Measurements from ENCODE around the gene SGCE. TPM values are rescaled to one million over a fixed set of nuclear protein-coding genes. Genes with fewer than 3 reads are reported as not detected.

Gene SGCE
- total RNA-seq, 1 donor from 2014 or later = 84.0 TPM

DNA sequence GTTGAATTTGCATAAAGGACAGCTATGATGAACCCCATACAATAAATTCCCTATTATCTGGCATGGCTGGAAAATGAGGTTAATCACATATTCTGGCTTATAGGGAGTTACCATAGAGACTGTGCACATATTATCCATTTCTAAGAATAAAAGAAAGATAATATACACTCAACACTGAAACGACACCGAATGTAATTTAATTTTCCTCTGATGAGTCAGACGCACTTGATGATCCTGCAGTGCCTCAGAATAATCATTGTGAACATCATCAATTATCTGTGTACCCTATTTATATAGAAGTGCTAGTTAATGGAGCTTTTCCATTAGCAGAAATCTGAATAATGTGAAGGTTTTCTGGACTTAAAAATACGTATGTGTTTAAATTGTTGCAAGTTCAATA lies 60.2 kb downstream of the SGCE start:
- no peak overlapping the region for H3K4me3 ChIP-seq
- H3K4me1 ChIP-seq = no peaks in the 10 kb centered on the region
- TF ChIP-seq POLR2AphosphoS5 (IDR thresholded peaks at IDR 0.05; ENCODE audit: insufficient read depth in 1 of 2, low read depth in 1 of 2) = no peak
- TF ChIP-seq POLR2A (IDR thresholded peaks at IDR 0.05) = no peak
- TF ChIP-seq, protein P1, sequence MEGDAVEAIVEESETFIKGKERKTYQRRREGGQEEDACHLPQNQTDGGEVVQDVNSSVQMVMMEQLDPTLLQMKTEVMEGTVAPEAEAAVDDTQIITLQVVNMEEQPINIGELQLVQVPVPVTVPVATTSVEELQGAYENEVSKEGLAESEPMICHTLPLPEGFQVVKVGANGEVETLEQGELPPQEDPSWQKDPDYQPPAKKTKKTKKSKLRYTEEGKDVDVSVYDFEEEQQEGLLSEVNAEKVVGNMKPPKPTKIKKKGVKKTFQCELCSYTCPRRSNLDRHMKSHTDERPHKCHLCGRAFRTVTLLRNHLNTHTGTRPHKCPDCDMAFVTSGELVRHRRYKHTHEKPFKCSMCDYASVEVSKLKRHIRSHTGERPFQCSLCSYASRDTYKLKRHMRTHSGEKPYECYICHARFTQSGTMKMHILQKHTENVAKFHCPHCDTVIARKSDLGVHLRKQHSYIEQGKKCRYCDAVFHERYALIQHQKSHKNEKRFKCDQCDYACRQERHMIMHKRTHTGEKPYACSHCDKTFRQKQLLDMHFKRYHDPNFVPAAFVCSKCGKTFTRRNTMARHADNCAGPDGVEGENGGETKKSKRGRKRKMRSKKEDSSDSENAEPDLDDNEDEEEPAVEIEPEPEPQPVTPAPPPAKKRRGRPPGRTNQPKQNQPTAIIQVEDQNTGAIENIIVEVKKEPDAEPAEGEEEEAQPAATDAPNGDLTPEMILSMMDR (IDR thresholded peaks at IDR 0.05) = no peak
- H3K27ac ChIP-seq = no peak overlapping the region
- no peak for DNase-seq (ENCODE audit: extremely low spot score in 2 of 2)
- H3K36me3 ChIP-seq = peaks cover 0 to 3% of the 10 kb centered on the region in 2 donors
- intact Hi-C loops (cut with DNase I) = no loop called here
- no peaks in the 10 kb centered on the region for H3K27me3 ChIP-seq
- no peaks in the 10 kb centered on the region for H3K9me3 ChIP-seq

DNA sequence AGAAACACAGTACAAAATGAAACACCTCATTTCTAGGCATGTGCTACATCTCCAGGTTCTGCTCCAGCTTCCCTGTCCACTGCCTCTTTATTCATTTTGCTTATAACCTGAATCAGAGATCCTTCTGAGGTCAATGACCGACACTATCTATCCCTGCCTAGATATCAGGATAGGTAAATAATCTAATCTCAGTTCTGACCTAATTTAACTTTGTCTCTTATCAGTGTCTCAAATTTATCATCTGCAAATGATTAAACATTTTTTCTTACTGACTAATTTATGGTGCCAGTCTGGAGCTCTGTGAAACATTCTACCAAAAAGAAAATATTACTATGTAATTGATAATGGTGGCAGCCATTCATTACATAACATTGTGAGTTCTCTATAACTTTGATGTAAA lies 61.1 kb downstream of the SGCE start:
- Histone ChIP-seq H3K36me3 (peaks cover 0 to 3% of the 10 kb centered on the region in 2 donors), H3K27ac (no peak overlapping the region), H3K27me3 (no peaks in the 10 kb centered on the region), H3K9me3 (no peaks in the 10 kb centered on the region), H3K4me3 (no peak overlapping the region), H3K4me1 (no peaks in the 10 kb centered on the region)
- intact Hi-C loops (cut with DNase I) = no loop called here
- no peak for DNase-seq (ENCODE audit: extremely low spot score in 2 of 2)
- TF ChIP-seq POLR2AphosphoS5 (IDR thresholded peaks at IDR 0.05; ENCODE audit: insufficient read depth in 1 of 2, low read depth in 1 of 2) (no peak), POLR2A (IDR thresholded peaks at IDR 0.05) (no peak)
- TF ChIP-seq, protein P1 (IDR thresholded peaks at IDR 0.05) = no peak

DNA sequence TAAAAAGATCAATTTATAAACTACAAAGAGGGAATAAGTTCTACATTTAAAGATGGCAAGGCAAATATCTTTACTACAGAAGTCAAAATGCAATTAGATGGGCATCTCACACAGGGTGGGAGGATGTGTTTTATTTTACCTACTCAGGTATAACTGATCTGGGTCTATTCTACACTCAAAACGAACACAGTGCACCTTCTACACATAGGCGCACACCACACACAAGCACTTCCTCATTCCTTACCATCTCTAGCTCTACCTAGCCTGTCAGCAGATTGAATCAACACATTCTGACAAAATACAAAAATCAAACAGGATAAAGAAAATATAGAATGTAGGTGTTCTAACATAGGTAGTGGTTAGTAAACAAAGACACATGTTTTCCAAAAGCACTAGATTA lies 64.8 kb downstream of the SGCE start:
- no peaks in the 10 kb centered on the region for H3K27me3 ChIP-seq
- no peak for DNase-seq (ENCODE audit: extremely low spot score in 2 of 2)
- intact Hi-C loops (cut with DNase I) = no loop called here
- H3K4me1 ChIP-seq = no peaks in the 10 kb centered on the region
- no peaks in the 10 kb centered on the region for H3K36me3 ChIP-seq
- no peaks in the 10 kb centered on the region for H3K9me3 ChIP-seq
- H3K4me3 ChIP-seq = no peak overlapping the region
- no peak for TF ChIP-seq POLR2AphosphoS5 (IDR thresholded peaks at IDR 0.05; ENCODE audit: insufficient read depth in 1 of 2, low read depth in 1 of 2)
- TF ChIP-seq, protein P1 (IDR thresholded peaks at IDR 0.05) = no peak
- no peak for TF ChIP-seq POLR2A (IDR thresholded peaks at IDR 0.05)
- no peak overlapping the region for H3K27ac ChIP-seq

DNA sequence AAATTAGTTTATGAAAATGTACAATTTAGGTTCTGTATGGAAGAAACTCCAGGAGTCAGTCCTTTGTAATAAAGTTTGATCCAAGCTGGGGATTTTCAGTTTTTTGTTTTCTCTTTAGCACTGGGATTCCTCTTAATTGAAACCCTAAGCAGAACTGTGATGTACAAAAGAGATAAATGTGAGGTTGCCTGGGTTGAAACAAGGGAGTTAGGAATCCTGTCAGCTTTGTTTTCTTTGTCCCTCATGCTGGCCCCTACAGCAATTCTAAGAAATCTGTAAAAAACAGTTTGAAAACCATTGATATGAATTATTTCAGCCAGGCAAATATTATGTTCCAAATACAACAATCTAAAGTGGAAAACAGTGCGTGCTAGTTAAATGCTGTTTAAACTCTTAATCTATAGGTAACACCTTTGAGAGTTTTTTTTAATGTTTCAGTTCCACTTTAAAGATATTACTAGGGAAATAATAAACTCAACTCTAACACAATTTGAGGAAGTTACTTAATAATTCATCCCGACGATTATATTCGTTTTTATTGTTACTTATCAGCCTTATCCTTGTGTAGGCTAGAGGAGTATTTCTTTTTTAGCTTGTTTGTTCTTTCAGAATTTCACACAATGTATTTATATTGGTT lies 65.3 kb downstream of the SGCE start:
- Histone ChIP-seq H3K27ac (no peak overlapping the region), H3K27me3 (no peaks in the 10 kb centered on the region), H3K4me1 (no peaks in the 10 kb centered on the region), H3K4me3 (no peak overlapping the region), H3K36me3 (no peaks in the 10 kb centered on the region), H3K9me3 (no peaks in the 10 kb centered on the region)
- TF ChIP-seq POLR2A (IDR thresholded peaks at IDR 0.05) (no peak), POLR2AphosphoS5 (IDR thresholded peaks at IDR 0.05; ENCODE audit: insufficient read depth in 1 of 2, low read depth in 1 of 2) (no peak)
- TF ChIP-seq, protein P1 (IDR thresholded peaks at IDR 0.05) = no peak
- no peak for DNase-seq (ENCODE audit: extremely low spot score in 2 of 2)
- intact Hi-C loops (cut with DNase I) = no loop called here

DNA sequence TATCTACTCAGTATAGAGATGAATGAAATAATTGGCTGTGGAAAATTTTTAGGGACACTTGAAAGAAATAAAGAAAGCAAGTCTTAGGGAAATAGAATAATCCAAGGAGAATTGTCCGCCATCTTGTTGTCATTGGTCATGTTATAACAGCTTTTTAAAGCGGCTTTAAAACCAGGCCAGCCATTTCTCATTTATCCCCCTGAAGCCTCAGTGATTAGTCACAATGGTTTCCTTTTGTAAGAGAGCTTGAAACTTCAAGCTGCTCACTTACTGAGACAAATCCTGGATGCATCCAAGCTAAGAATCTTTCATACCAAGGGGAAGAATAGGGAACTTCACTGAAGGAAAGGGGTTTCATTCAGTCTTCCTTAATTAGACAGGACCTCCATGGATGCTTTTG lies 67.9 kb downstream of the SGCE start:
- no peaks in the 10 kb centered on the region for H3K36me3 ChIP-seq
- no peaks in the 10 kb centered on the region for H3K4me1 ChIP-seq
- no peak overlapping the region for H3K4me3 ChIP-seq
- H3K27ac ChIP-seq = no peak overlapping the region
- H3K9me3 ChIP-seq = no peaks in the 10 kb centered on the region
- H3K27me3 ChIP-seq = no peaks in the 10 kb centered on the region
- intact Hi-C loops (cut with DNase I) = no loop called here
- TF ChIP-seq POLR2A (IDR thresholded peaks at IDR 0.05) (no peak), POLR2AphosphoS5 (IDR thresholded peaks at IDR 0.05; ENCODE audit: insufficient read depth in 1 of 2, low read depth in 1 of 2) (no peak)
- TF ChIP-seq, protein P1 (IDR thresholded peaks at IDR 0.05) = no peak
- no peak for DNase-seq (ENCODE audit: extremely low spot score in 2 of 2)

Data from vagina (tissue), 2 donors.